PC-9 (cell line): ENCODE data around the gene DBP. TPM values are rescaled to one million over a fixed set of nuclear protein-coding genes. Genes with fewer than 3 reads are reported as not detected.

ENCODE experiments used
- BruUV-seq: library from RNA; stranded (reverse); fragments of 400-500 nt; replicated peaks from 2 replicates; lab custom pipeline; 2021; lab: Mats Ljungman, UMichigan
- CTCF ChIA-PET: fragments of 300-600 bp; sonication (Branson Sonifier 250); formaldehyde crosslinking; loops from one replicate; lab custom pipeline; 2022; ENCODE audit warnings: antibody characterized with exemption; lab: Charles Lee
- POLR2A ChIA-PET: fragments of 300-600 bp; sonication (Branson Sonifier 250); formaldehyde crosslinking; loops from one replicate; lab custom pipeline; 2022; ENCODE audit warnings: antibody characterized with exemption; ENCODE audit not compliant: unreplicated experiment; lab: Charles Lee
- DNase-seq, 2 experiments: peaks; one replicate each; pipeline versions ENCODE4 v3.0.0 to v3.0.0-alpha.2; 2015 to 2022; ENCODE audit warnings: mixed read lengths in 1 of 2
- H2AFZ ChIP-seq: fragments of 200-600 bp; sonication (generic); 2 replicates; pipeline ENCODE4 v1.8.1; 2017; ENCODE audit warnings: antibody characterized with exemption
- H3F3A ChIP-seq: fragments of 200-600 bp; sonication (generic); 2 replicates; pipeline ENCODE4 v1.8.1; 2017; ENCODE audit warnings: antibody characterized with exemption, mild to moderate bottlenecking, low read depth; ENCODE audit not compliant: insufficient read depth
- H3K27ac ChIP-seq: fragments of 200-600 bp; sonication (generic); 2 replicates; pipeline ENCODE4 v1.6.1; 2016; ENCODE audit warnings: mixed run types
- H3K27me3 ChIP-seq: fragments of 200-600 bp; sonication (generic); 2 replicates; pipeline ENCODE4 v1.6.1; 2016; ENCODE audit warnings: low read depth, mixed run types; ENCODE audit not compliant: insufficient read depth
- H3K36me3 ChIP-seq: fragments of 200-600 bp; sonication (generic); 2 replicates; pipeline ENCODE4 v1.6.1; 2016; ENCODE audit warnings: low read depth, mixed run types
- H3K4me1 ChIP-seq: fragments of 200-600 bp; sonication (generic); replicated peaks from 2 replicates; pipeline ENCODE4 v1.6.1; 2016; ENCODE audit warnings: mixed run types; ENCODE audit not compliant: insufficient read depth
- H3K4me2 ChIP-seq: fragments of 200-600 bp; sonication (generic); 2 replicates; pipeline ENCODE4 v1.6.1; 2017; ENCODE audit warnings: mixed run types
- H3K4me3 ChIP-seq: fragments of 200-600 bp; sonication (generic); 2 replicates; pipeline ENCODE4 v1.6.1; 2016; ENCODE audit warnings: mixed run types
- H3K79me2 ChIP-seq: fragments of 200-600 bp; sonication (generic); 2 replicates; pipeline ENCODE4 v1.6.1; 2017; ENCODE audit warnings: low read depth, mixed run types
- H3K9me2 ChIP-seq: fragments of 200-600 bp; sonication (generic); 2 replicates; pipeline ENCODE4 v1.8.1; 2017; ENCODE audit warnings: mild to moderate bottlenecking; ENCODE audit not compliant: insufficient read depth
- H3K9me3 ChIP-seq: fragments of 200-600 bp; sonication (generic); 2 replicates; pipeline ENCODE4 v1.8.1; 2016; ENCODE audit warnings: low read depth; ENCODE audit not compliant: insufficient read depth
- H4K20me1 ChIP-seq: fragments of 200-600 bp; sonication (generic); 2 replicates; pipeline ENCODE4 v1.8.1; 2017; ENCODE audit not compliant: insufficient read depth
- EZH2 ChIP-seq: fragments of 200-600 bp; sonication (generic); IDR thresholded peaks from 2 replicates; pipeline ENCODE4 v1.8.0; 2017; ENCODE audit warnings: antibody characterized with exemption, low read depth
- intact Hi-C: fragments of 100-400 bp; cut with micrococcal nuclease; formaldehyde crosslinking; loops from one replicate; pipeline ENCODE4 v1.10.0; 2022; ENCODE audit not compliant: unreplicated experiment
- total RNA-seq: library from RNA; stranded (reverse); gene quantifications from 2 replicates; pipeline ENCODE4 v1.2.3, GENCODE V29; 2021
- TF ChIP-seq, protein P1 (sequence below): fragments of 200-600 bp; sonication (generic); conservative IDR thresholded peaks from 2 replicates; pipeline ENCODE4 v1.6.1; 2017; ENCODE audit warnings: mixed run types, antibody characterized with exemption, mild to moderate bottlenecking, moderate library complexity

DBP gene
- total RNA-seq, 1 experiment from 2014 or later = 48.2 TPM

DNA sequence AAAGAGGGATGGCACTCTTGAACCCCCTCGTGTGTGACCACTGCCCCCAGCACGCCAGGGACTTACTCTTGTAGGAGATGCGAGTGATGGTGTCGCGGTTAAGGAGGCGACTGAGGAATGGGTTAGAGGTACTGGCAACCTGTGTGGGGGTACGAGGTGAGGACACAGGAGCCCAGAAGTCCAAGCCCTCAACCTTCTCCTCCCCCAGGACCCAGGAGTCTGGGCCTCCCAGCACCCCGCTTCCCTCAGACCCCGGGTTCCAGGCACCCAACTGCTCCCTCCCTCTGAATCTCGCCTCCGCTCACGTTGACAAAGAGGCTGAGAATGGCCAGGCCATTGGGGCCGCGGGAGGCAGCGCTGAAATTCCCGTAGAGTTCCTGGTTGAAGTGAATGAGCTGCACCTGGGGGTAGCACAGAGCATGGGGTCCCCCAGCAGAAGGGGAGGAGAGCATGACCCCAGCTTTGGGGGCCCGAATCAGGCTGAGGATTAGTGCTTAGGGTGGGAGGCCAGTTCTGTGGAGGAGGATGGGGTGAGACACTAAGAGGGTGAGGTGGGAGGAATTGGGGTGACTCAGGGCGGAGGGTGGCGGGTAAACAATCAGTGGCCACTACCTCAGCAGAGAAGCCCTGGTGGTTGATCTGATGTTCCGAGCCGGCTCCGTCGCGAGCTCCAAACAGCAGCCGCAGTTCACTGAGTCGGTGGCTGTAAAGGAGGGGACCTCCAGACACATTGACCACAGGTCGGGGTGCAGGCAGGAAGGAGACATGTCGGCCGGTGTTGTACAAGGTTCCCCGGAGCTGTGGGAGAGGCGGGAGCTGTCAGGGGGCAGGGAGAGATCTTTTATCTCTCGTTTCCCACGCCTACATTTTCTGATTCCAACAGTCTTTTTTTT is 2.5 kb upstream of the DBP start:
- Histone ChIP-seq H3K4me2 (peak overlapping the region; percentile 69), H2AFZ (peak overlapping the region; percentile 64; the same call in 1 of the 2 replicates), H3K9me2 (no peaks in the 10 kb centered on the region), H3K27me3 (no peaks in the 10 kb centered on the region), H3K9me3 (no peaks in the 10 kb centered on the region), H4K20me1 (no peaks in the 10 kb centered on the region), H3K79me2 (peaks cover 11% of the 10 kb centered on the region), H3K4me3 (peak overlapping the region; percentile 39; the same call in 1 of the 2 replicates), H3K4me1 (peaks cover 17% of the 10 kb centered on the region), H3K36me3 (no peaks in the 10 kb centered on the region), H3F3A (peaks cover 28% of the 10 kb centered on the region), H3K27ac (no peak overlapping the region)
- CTCF ChIA-PET = interaction anchor here (0.5 to 0.6 kb wide), 2 partner anchors 13 to 353 kb away, joined by 3 to 4 read pairs; partner anchors contain the start of gene GYS1
- DNase-seq = peak in 1 of 2 experiments; percentile 48
- TF ChIP-seq, protein P1, sequence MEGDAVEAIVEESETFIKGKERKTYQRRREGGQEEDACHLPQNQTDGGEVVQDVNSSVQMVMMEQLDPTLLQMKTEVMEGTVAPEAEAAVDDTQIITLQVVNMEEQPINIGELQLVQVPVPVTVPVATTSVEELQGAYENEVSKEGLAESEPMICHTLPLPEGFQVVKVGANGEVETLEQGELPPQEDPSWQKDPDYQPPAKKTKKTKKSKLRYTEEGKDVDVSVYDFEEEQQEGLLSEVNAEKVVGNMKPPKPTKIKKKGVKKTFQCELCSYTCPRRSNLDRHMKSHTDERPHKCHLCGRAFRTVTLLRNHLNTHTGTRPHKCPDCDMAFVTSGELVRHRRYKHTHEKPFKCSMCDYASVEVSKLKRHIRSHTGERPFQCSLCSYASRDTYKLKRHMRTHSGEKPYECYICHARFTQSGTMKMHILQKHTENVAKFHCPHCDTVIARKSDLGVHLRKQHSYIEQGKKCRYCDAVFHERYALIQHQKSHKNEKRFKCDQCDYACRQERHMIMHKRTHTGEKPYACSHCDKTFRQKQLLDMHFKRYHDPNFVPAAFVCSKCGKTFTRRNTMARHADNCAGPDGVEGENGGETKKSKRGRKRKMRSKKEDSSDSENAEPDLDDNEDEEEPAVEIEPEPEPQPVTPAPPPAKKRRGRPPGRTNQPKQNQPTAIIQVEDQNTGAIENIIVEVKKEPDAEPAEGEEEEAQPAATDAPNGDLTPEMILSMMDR = no peak
- no peak for TF ChIP-seq EZH2
- POLR2A ChIA-PET = interaction anchor here (0.5 kb wide), 1 partner anchor 32 kb away, joined by 3 read pairs; no protein-coding TSS in a partner anchor
- intact Hi-C loops = loop anchor here (5.0 to 10.0 kb wide), 3 partner anchors 98 to 355 kb away; partner anchors contain the start of genes GYS1 and RUVBL2
- no TSS peak for BruUV-seq

DNA sequence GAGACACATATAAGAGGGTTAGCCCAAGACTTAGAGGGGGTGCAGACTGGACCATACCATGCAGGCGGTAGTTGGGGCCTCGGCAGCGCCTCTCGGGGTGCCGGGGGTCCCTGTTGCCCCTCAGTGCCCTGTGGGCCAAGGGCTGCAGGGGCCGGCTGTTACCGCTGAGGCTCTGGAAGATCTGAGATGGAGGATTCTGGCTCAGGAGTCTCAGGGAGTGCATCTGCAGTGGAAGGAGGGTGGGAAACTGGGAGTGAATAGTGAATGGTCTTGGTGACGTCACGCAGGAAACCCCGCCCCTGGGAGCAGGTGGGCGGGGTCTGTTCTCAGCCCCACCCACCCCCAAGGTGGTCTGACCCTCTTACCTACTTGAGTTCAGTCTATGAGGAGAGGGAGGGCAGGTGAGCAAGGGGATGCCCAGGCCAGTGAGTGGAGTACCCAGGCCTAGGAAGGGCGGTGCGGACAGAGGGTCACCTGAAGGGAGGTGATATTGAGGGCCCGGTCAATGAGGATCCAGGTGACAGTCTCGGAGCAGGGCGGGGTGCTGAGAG is 1.7 kb upstream of the DBP start:
- ChIA-PET POLR2A (no interaction called here), CTCF (interaction anchor here (0.6 kb wide), 1 partner anchor 354 kb away, joined by 3 read pairs; the partner anchor contains the start of gene GYS1)
- Histone ChIP-seq H3K36me3 (no peaks in the 10 kb centered on the region), H3K4me2 (peak overlapping the region; percentile 83), H4K20me1 (no peaks in the 10 kb centered on the region), H3F3A (peaks cover 32% of the 10 kb centered on the region), H3K27ac (no peak overlapping the region), H3K4me1 (peaks cover 23% of the 10 kb centered on the region), H3K27me3 (no peaks in the 10 kb centered on the region), H2AFZ (no peak overlapping the region), H3K4me3 (no peak overlapping the region; the same call in 1 of the 2 replicates), H3K79me2 (peaks cover 11% of the 10 kb centered on the region), H3K9me3 (no peaks in the 10 kb centered on the region), H3K9me2 (no peaks in the 10 kb centered on the region)
- BruUV-seq = no TSS peak
- no peak for DNase-seq
- intact Hi-C loops = loop anchor here (5.0 kb wide), 2 partner anchors 98 to 137 kb away; no protein-coding TSS in a partner anchor
- no peak for TF ChIP-seq EZH2
- TF ChIP-seq, protein P1 = no peak
